DND-41 (cell line): ENCODE measurements around the gene WDR45B.
A peak's percentile ranks its signal among the peaks of the same experiment; 100 is the strongest.

Experiments
- ATAC-seq: fragments of 200-7000 bp; cut with Tn5 transposase; 3 replicates; pipeline ENCODE4 v1.9.1; 2021; ENCODE audit warnings: low read depth; ENCODE audit not compliant: insufficient read depth
- DNase-seq: peaks from one replicate; pipeline ENCODE4 v3.0.0-alpha.2; 2020
- H2AFZ ChIP-seq: 2 replicates; pipeline ENCODE4 v1.6.0; 2012; ENCODE audit warnings: low read depth, low read length
- H3K27ac ChIP-seq: 2 replicates; pipeline ENCODE4 v1.5.1; 2012; ENCODE audit warnings: low read length, inconsistent platforms
- H3K27me3 ChIP-seq: fragments of 200-600 bp; sonication (generic); 2 replicates; pipeline ENCODE4 v1.6.0; 2012; ENCODE audit warnings: low read length, mild to moderate bottlenecking, inconsistent platforms; ENCODE audit not compliant: insufficient read depth, poor library complexity
- H3K36me3 ChIP-seq: 2 replicates; pipeline ENCODE4 v1.5.1; 2012; ENCODE audit warnings: low read length, inconsistent platforms; ENCODE audit not compliant: insufficient read depth
- H3K4me1 ChIP-seq: 2 replicates; pipeline ENCODE4 v1.5.1; 2012; ENCODE audit warnings: mild to moderate bottlenecking, low read length; ENCODE audit not compliant: insufficient read depth
- H3K4me2 ChIP-seq: 2 replicates; pipeline ENCODE4 v1.6.0; 2012; ENCODE audit warnings: mild to moderate bottlenecking, moderate library complexity, low read length, inconsistent platforms; ENCODE audit not compliant: insufficient read depth
- H3K4me3 ChIP-seq, 2 experiments: fragments of 200-600 bp in 1 of 2; shearing (Covaris generic) in 1 of 2; 2 replicates each; pipeline ENCODE4 v1.5.1; 2012 to 2016; ENCODE audit warnings: inconsistent platforms in 2 of 2, low read length in 2 of 2, mild to moderate bottlenecking in 2 of 2, low read depth in 1 of 2, moderate library complexity in 1 of 2
- H3K79me2 ChIP-seq: 2 replicates; pipeline ENCODE4 v1.6.0; 2012; ENCODE audit warnings: low read length, inconsistent platforms; ENCODE audit not compliant: insufficient read depth
- H3K9ac ChIP-seq: 2 replicates; pipeline ENCODE4 v1.6.0; 2012; ENCODE audit warnings: low read depth, mild to moderate bottlenecking, inconsistent platforms, low read length, moderate library complexity
- H3K9me3 ChIP-seq: 2 replicates; pipeline ENCODE4 v1.5.1; 2012; ENCODE audit warnings: low read length, moderate library complexity, mild to moderate bottlenecking, inconsistent platforms; ENCODE audit not compliant: insufficient read depth, severe bottlenecking
- H4K20me1 ChIP-seq: 2 replicates; pipeline ENCODE4 v1.6.0; 2012; ENCODE audit warnings: low read length; ENCODE audit not compliant: insufficient read depth
- EZH2 ChIP-seq: IDR thresholded peaks from 3 replicates; pipeline ENCODE4 v1.6.1; 2012; ENCODE audit warnings: borderline replicate concordance, low read depth, mild to moderate bottlenecking, moderate library complexity, low read length, inconsistent platforms; ENCODE audit not compliant: severe bottlenecking
- TF ChIP-seq, protein P1 (sequence below): IDR thresholded peaks from 2 replicates; pipeline ENCODE4 v1.5.1; 2012; ENCODE audit warnings: borderline replicate concordance, low read length, moderate library complexity, mild to moderate bottlenecking; ENCODE audit not compliant: poor library complexity, severe bottlenecking; ENCODE audit errors: extremely low read depth

Gene WDR45B

DNA sequence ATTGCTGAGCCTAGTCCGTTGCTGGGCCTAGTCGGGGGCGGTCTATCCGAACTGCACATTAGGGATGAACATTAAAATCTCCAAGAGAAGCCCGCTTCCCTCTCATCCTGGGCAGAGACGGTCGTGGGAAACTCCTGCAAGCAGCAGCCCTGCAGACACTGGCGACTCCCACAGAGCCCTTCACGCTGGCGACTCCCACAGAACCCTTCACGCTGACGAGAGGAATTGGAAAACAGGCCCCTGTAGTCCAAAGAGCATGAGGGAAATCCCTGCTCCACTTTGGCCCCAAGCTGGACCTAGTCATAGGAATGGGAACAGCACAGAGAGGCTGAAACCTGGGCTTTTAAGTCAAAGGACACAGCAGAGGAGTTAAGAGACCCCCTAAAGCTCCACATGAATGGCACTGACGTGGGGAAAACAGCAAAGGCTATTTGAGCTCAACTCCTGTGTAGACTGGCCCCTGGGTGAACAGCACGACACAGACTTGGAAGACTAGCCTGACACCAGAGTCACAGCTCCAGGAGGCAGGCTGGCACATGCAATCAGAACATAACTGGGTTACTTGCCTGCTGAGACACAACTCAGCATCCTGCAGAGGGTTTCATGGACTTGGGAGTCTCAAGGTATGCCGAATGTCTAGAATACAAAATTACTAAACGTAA lies 42.2 kb downstream of the WDR45B start:
- Histone ChIP-seq H4K20me1 (peaks cover 28% of the 10 kb centered on the region; the same call in 1 of the 2 replicates), H3K4me3 (no peak overlapping the region), H3K4me1 (no peaks in the 10 kb centered on the region), H3K79me2 (peaks cover 3% of the 10 kb centered on the region), H3K36me3 (peaks cover 49% of the 10 kb centered on the region), H3K4me2 (no peak overlapping the region), H3K27me3 (no peaks in the 10 kb centered on the region), H3K27ac (no peak overlapping the region), H2AFZ (no peak overlapping the region), H3K9ac (no peak overlapping the region), H3K9me3 (no peaks in the 10 kb centered on the region)
- no peak for TF ChIP-seq EZH2
- TF ChIP-seq, protein P1, sequence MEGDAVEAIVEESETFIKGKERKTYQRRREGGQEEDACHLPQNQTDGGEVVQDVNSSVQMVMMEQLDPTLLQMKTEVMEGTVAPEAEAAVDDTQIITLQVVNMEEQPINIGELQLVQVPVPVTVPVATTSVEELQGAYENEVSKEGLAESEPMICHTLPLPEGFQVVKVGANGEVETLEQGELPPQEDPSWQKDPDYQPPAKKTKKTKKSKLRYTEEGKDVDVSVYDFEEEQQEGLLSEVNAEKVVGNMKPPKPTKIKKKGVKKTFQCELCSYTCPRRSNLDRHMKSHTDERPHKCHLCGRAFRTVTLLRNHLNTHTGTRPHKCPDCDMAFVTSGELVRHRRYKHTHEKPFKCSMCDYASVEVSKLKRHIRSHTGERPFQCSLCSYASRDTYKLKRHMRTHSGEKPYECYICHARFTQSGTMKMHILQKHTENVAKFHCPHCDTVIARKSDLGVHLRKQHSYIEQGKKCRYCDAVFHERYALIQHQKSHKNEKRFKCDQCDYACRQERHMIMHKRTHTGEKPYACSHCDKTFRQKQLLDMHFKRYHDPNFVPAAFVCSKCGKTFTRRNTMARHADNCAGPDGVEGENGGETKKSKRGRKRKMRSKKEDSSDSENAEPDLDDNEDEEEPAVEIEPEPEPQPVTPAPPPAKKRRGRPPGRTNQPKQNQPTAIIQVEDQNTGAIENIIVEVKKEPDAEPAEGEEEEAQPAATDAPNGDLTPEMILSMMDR, result no peak
- DNase-seq, result no peak
- ATAC-seq, result no peak; the same call in 2 of the 3 replicates

DNA sequence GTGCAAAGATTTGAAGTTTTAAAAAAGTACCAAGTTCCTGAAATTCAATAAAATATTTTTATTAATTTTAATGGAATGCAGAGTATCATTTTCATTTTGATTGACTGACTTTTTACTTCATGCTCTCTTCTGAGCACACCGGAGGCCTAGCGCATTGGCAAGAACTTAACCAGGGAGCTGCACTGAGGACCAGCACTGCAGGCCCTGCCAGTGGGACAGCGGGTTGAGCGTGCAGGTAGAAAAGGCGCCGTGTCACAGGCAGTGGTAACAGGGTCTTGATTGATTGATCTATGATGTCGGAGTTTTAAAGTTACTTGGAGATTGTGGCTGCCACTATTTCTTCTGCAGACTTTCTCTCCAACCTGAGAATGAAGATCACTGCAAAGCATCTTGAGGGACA lies 43.7 kb downstream of the WDR45B start:
- no peaks in the 10 kb centered on the region for H3K9me3 ChIP-seq
- H3K27ac ChIP-seq, result no peak overlapping the region
- H3K27me3 ChIP-seq, result no peaks in the 10 kb centered on the region
- peaks cover 42% of the 10 kb centered on the region for H4K20me1 ChIP-seq
- no peaks in the 10 kb centered on the region for H3K4me1 ChIP-seq
- H3K79me2 ChIP-seq, result peaks cover 12% of the 10 kb centered on the region
- no peak for ATAC-seq
- H3K36me3 ChIP-seq, result peaks cover 61% of the 10 kb centered on the region
- TF ChIP-seq EZH2, result no peak
- TF ChIP-seq, protein P1, result no peak
- no peak overlapping the region for H3K4me2 ChIP-seq
- no peak for DNase-seq
- no peak overlapping the region for H3K9ac ChIP-seq
- H2AFZ ChIP-seq, result no peak overlapping the region
- no peak overlapping the region for H3K4me3 ChIP-seq

DNA sequence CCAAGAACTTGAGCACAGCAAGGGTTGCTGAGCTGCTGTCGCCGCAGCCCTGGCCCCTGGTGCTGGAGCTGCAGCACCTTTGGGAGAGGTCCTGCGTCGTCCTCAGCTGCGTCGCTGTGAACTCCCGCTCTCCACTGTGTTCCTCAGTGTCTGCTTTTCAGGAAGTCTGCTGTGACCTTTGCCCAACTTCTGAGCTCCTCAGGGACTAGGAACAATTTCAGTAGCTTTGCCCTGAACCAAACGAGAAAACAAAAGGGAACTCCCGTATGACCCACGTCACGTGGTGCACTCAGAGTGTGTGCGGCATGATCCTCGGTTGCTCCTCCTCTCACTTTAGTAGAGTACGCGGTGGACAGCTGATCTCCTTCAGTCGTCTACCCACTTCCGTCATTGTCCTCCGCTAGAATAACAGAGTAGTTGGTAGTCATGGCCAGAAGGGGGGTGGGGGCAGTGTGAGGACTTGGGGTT lies 44.2 kb downstream of the WDR45B start:
- Histone ChIP-seq H3K4me3 (no peak overlapping the region), H3K4me2 (no peak overlapping the region), H3K27me3 (no peaks in the 10 kb centered on the region), H3K9ac (no peak overlapping the region), H3K9me3 (no peaks in the 10 kb centered on the region), H3K36me3 (peaks cover 66% of the 10 kb centered on the region), H3K79me2 (peaks cover 16% of the 10 kb centered on the region), H3K4me1 (no peaks in the 10 kb centered on the region), H4K20me1 (peaks cover 47% of the 10 kb centered on the region), H2AFZ (no peak overlapping the region), H3K27ac (no peak overlapping the region)
- DNase-seq, result no peak
- 0 out of 3 replicates have a peak, but pooled peaks have one; percentile 27 for ATAC-seq
- no peak for TF ChIP-seq EZH2
- TF ChIP-seq, protein P1, result no peak
